Hepatocyte (in vitro differentiated cells): Measurements from ENCODE around the gene IKZF2. TPM values are rescaled to one million over a fixed set of nuclear protein-coding genes. Genes with fewer than 3 reads are reported as not detected.
A peak's percentile ranks its signal among the peaks of the same experiment; 100 is the strongest.

Experiments used
- DNase-seq: peaks from one replicate; pipeline ENCODE4 v3.0.0-alpha.2; 2016; ENCODE audit warnings: low spot score
- H2AFZ ChIP-seq: fragments of 200-600 bp; sonication (generic); 2 replicates; pipeline ENCODE4 v1.6.0; 2016; ENCODE audit warnings: antibody characterized with exemption, mild to moderate bottlenecking
- H3K27ac ChIP-seq: fragments of 200-600 bp; sonication (generic); 2 replicates; pipeline ENCODE4 v1.5.1; 2016; ENCODE audit warnings: mild to moderate bottlenecking
- H3K27me3 ChIP-seq: fragments of 200-600 bp; sonication (generic); 2 replicates; pipeline ENCODE4 v1.6.1; 2016
- H3K36me3 ChIP-seq: fragments of 200-600 bp; sonication (generic); replicated peaks from 2 replicates; pipeline ENCODE4 v1.5.1; 2016; ENCODE audit warnings: low read depth; ENCODE audit not compliant: insufficient read depth
- H3K4me1 ChIP-seq: fragments of 200-600 bp; sonication (generic); 2 replicates; pipeline ENCODE4 v1.5.1; 2016; ENCODE audit warnings: mild to moderate bottlenecking, moderate library complexity; ENCODE audit not compliant: insufficient read depth
- H3K4me2 ChIP-seq: fragments of 200-600 bp; sonication (generic); 2 replicates; pipeline ENCODE4 v1.6.0; 2016
- H3K4me3 ChIP-seq: fragments of 200-600 bp; sonication (generic); 2 replicates; pipeline ENCODE4 v1.5.1; 2016; ENCODE audit warnings: mild to moderate bottlenecking
- H3K79me2 ChIP-seq: fragments of 200-600 bp; sonication (generic); 2 replicates; pipeline ENCODE4 v1.6.0; 2017; ENCODE audit warnings: mild to moderate bottlenecking
- H3K9me2 ChIP-seq: fragments of 200-600 bp; sonication (generic); replicated peaks from 2 replicates; pipeline ENCODE4 v1.6.0; 2017; ENCODE audit warnings: mild to moderate bottlenecking; ENCODE audit not compliant: insufficient read depth
- H3K9me3 ChIP-seq: fragments of 200-600 bp; sonication (generic); 2 replicates; pipeline ENCODE4 v1.5.1; 2016; ENCODE audit warnings: low read depth, mild to moderate bottlenecking
- H4K20me1 ChIP-seq: fragments of 200-600 bp; sonication (generic); 2 replicates; pipeline ENCODE4 v1.6.0; 2016; ENCODE audit warnings: mild to moderate bottlenecking; ENCODE audit not compliant: insufficient read depth, poor library complexity, severe bottlenecking
- EZH2 ChIP-seq: fragments of 200-600 bp; sonication (generic); IDR thresholded peaks from 2 replicates; pipeline ENCODE4 v1.6.1; 2016; ENCODE audit warnings: antibody characterized with exemption, mild to moderate bottlenecking, borderline replicate concordance
- EZH2phosphoT487 ChIP-seq: fragments of 200-600 bp; sonication (generic); IDR thresholded peaks from one replicate; pipeline ENCODE4 v1.6.1; 2018; ENCODE audit warnings: antibody characterized with exemption, mild to moderate bottlenecking, low read depth, moderate library complexity; ENCODE audit not compliant: unreplicated experiment, severe bottlenecking
- WGBS: methylation state at CpG from one replicate; pipeline ENCODE4 v1.1.6; 2016; ENCODE audit warnings: low lambda C conversion rate; ENCODE audit errors: missing lambda C conversion rate; 5-methylcytosine and 5-hydroxymethylcytosine counted together
- polyA plus RNA-seq: library from polyadenylated mRNA; unstranded; fragments of >200 nt; fragmentation: Nextera tagmentation; extraction: Ambion mirVana; gene quantifications from 2 replicates; pipeline ENCODE4 v1.2.1, GENCODE V29; 2016
- total RNA-seq: library from RNA; depleted of rRNA; stranded (reverse); fragments of >200 nt; gene quantifications from 2 replicates; pipeline ENCODE4 v1.2.3, GENCODE V29; 2014
- TF ChIP-seq, protein P1 (sequence below): fragments of 200-600 bp; sonication (generic); IDR thresholded peaks from 2 replicates; pipeline ENCODE4 v1.5.1; 2016; ENCODE audit warnings: antibody characterized with exemption, mild to moderate bottlenecking; ENCODE audit not compliant: poor library complexity

IKZF2 gene
- total and polyA plus RNA-seq, 2 experiments from 2014 or later = 1.4 to 13.1 TPM

DNA sequence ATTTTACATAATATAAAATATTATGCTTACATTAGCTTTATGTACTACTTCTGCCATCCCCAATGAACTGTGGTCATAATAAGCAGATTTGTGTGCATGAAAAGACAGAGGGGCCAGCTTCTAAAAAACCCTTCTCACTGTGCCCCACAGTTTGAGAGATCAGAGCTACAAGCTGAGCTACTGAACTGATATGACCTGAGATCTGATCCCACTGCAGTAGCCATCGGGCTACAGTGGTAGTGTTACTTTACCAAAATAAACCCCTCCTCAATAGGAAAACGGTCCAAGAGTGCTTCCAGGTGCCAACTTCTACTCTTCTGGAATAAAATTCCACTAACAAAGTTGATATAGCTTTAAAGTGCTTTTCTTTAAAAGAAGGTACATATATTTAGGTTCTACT is 43.1 kb downstream of the IKZF2 start:
- 75% methylated on average over 2 of the region's 2 CpGs for WGBS
- Histone ChIP-seq H3K36me3 (no peaks in the 10 kb centered on the region), H3K79me2 (no peaks in the 10 kb centered on the region), H3K9me2 (no peaks in the 10 kb centered on the region), H3K4me3 (no peak overlapping the region), H3K4me1 (peaks cover 5% of the 10 kb centered on the region), H3K9me3 (no peaks in the 10 kb centered on the region), H3K27ac (no peak overlapping the region), H2AFZ (no peak overlapping the region), H4K20me1 (no peaks in the 10 kb centered on the region), H3K27me3 (no peaks in the 10 kb centered on the region), H3K4me2 (no peak overlapping the region)
- no peak for DNase-seq
- TF ChIP-seq EZH2 (no peak), EZH2phosphoT487 (no peak)
- TF ChIP-seq, protein P1, sequence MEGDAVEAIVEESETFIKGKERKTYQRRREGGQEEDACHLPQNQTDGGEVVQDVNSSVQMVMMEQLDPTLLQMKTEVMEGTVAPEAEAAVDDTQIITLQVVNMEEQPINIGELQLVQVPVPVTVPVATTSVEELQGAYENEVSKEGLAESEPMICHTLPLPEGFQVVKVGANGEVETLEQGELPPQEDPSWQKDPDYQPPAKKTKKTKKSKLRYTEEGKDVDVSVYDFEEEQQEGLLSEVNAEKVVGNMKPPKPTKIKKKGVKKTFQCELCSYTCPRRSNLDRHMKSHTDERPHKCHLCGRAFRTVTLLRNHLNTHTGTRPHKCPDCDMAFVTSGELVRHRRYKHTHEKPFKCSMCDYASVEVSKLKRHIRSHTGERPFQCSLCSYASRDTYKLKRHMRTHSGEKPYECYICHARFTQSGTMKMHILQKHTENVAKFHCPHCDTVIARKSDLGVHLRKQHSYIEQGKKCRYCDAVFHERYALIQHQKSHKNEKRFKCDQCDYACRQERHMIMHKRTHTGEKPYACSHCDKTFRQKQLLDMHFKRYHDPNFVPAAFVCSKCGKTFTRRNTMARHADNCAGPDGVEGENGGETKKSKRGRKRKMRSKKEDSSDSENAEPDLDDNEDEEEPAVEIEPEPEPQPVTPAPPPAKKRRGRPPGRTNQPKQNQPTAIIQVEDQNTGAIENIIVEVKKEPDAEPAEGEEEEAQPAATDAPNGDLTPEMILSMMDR = no peak

DNA sequence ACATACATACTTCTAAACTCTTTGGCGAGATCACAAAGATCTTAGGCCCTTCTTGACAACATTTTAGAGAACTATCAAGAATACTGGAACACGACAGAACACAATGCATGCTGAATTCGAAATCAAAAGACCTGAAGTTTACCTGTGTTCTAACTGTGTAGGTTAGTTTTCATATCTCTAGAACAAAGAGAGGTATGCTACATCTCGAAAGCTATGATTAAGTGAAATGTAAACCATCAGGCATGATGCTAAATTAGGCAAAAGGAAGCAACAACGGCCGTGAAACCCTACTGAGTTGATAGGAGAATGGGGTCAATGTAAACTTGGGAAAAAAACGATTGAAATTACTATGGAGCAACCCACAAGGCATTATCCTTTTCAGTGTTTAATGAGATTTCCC is 43.7 kb downstream of the IKZF2 start:
- DNase-seq = no peak
- H2AFZ ChIP-seq = no peak overlapping the region
- TF ChIP-seq, protein P1 = no peak
- TF ChIP-seq EZH2 (no peak), EZH2phosphoT487 (no peak)
- no peaks in the 10 kb centered on the region for H4K20me1 ChIP-seq
- peaks cover 5% of the 10 kb centered on the region for H3K4me1 ChIP-seq
- no peaks in the 10 kb centered on the region for H3K27me3 ChIP-seq
- no peak overlapping the region for H3K4me2 ChIP-seq
- H3K9me3 ChIP-seq = no peaks in the 10 kb centered on the region
- H3K4me3 ChIP-seq = no peak overlapping the region
- H3K36me3 ChIP-seq = no peaks in the 10 kb centered on the region
- 80% methylated on average over 7 of the region's 7 CpGs for WGBS
- no peaks in the 10 kb centered on the region for H3K9me2 ChIP-seq
- no peak overlapping the region for H3K27ac ChIP-seq
- H3K79me2 ChIP-seq = no peaks in the 10 kb centered on the region

DNA sequence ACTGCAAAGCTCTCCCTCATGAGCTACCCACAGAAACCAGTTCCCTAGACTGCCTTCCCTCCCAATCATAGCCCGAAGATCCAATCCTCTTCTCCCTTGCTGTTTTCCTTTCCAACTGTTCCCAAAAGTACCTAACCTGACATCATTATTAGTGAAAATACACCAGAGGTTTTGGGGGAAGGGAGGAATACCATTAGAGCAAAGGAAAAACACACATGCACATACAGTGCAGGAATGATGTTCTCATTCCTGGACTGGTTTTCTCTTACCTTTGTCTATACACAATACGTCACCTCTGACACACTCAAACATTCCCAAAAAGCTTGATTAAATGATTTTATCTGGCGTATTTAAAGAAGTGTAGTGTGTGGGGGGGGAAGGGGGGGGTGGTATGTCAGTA is 46.2 kb downstream of the IKZF2 start:
- H3K79me2 ChIP-seq = peaks cover 2% of the 10 kb centered on the region
- no peaks in the 10 kb centered on the region for H3K36me3 ChIP-seq
- H3K27ac ChIP-seq = no peak overlapping the region
- H3K4me1 ChIP-seq = peaks cover 5% of the 10 kb centered on the region
- no peaks in the 10 kb centered on the region for H4K20me1 ChIP-seq
- no peak overlapping the region for H3K4me3 ChIP-seq
- H3K4me2 ChIP-seq = no peak overlapping the region
- H3K27me3 ChIP-seq = no peaks in the 10 kb centered on the region
- H2AFZ ChIP-seq = no peak overlapping the region
- TF ChIP-seq EZH2phosphoT487 (no peak), EZH2 (no peak)
- TF ChIP-seq, protein P1 = no peak
- no peaks in the 10 kb centered on the region for H3K9me2 ChIP-seq
- WGBS = 60% methylated on average over 3 of the region's 3 CpGs
- DNase-seq = no peak
- no peaks in the 10 kb centered on the region for H3K9me3 ChIP-seq

DNA sequence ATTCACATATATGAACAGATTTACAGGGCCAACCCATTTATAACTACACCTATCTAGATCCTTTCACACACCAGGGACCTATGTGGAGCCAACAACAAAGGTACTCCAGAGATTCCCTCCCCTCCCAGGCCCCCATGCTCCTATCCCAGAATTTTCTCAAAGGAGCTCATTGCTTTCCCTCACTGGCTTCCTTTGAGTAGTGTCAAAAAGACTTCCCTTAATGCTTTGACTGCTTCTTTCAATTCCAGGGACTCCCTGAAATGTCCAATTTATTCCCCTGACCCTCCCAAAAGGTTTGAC is 46.6 kb downstream of the IKZF2 start:
- TF ChIP-seq, protein P1 = no peak
- TF ChIP-seq EZH2 (no peak), EZH2phosphoT487 (no peak)
- H3K27ac ChIP-seq = no peak overlapping the region
- H3K4me3 ChIP-seq = no peak overlapping the region
- H3K36me3 ChIP-seq = no peaks in the 10 kb centered on the region
- H3K9me2 ChIP-seq = no peaks in the 10 kb centered on the region
- H3K9me3 ChIP-seq = no peaks in the 10 kb centered on the region
- H3K79me2 ChIP-seq = peaks cover 2% of the 10 kb centered on the region
- no peaks in the 10 kb centered on the region for H4K20me1 ChIP-seq
- H3K27me3 ChIP-seq = no peaks in the 10 kb centered on the region
- no peak overlapping the region for H2AFZ ChIP-seq
- no peak for DNase-seq
- H3K4me2 ChIP-seq = peak overlapping the region; percentile 64
- H3K4me1 ChIP-seq = peaks cover 5% of the 10 kb centered on the region
